ENCODE results near the gene TP53AIP1.

The TP53AIP1 gene

GRCh38 chr11:128942817-128943427 is at the start of gene TP53AIP1:
Gene TP53AIP1 (minus strand): TSS chr11:128942871. CDS start chr11:128937818, 5,053 bp downstream.
- FAIRE-seq (no peak), DNase-seq (ENCODE audit: extremely low spot score, insufficient read length, low read depth) (no peak)

- FAIRE-seq (no peak), DNase-seq (ENCODE audit: extremely low spot score, insufficient read length, low read depth) (no peak)
Observed at GRCh38 chr11:128988242-128988970, 45.7 kb upstream of the TP53AIP1 start.

GRCh38 chr11:128985880-128986279 is 43.2 kb upstream of the TP53AIP1 start:
- FAIRE-seq (no peak), DNase-seq (ENCODE audit: extremely low spot score, insufficient read length, low read depth) (no peak)

GRCh38 chr11:128983023-128983422 is 40.4 kb upstream of the TP53AIP1 start:
- FAIRE-seq (no peak), DNase-seq (ENCODE audit: extremely low spot score, insufficient read length, low read depth) (no peak)

- DNase-seq (ENCODE audit: extremely low spot score, insufficient read length, low read depth), result no peak
- no peak for FAIRE-seq
Observed at GRCh38 chr11:128981254-128981653, 38.6 kb upstream of the TP53AIP1 start.

GRCh38 chr11:128970598-128971190 is 28.0 kb upstream of the TP53AIP1 start:
- FAIRE-seq, result no peak
- no peak for DNase-seq (ENCODE audit: extremely low spot score, insufficient read length, low read depth)

GRCh38 chr11:128968916-128969315 is 26.2 kb upstream of the TP53AIP1 start:
- FAIRE-seq (no peak), DNase-seq (ENCODE audit: extremely low spot score, insufficient read length, low read depth) (no peak)

GRCh38 chr11:128967578-128967977 is 24.9 kb upstream of the TP53AIP1 start:
- DNase-seq (ENCODE audit: extremely low spot score, insufficient read length, low read depth), result no peak
- no peak for FAIRE-seq

- peak; percentile 77 for FAIRE-seq
- peak; percentile 25 for DNase-seq (ENCODE audit: extremely low spot score, insufficient read length, low read depth)
Observed at GRCh38 chr11:128965485-128965884, 22.8 kb upstream of the TP53AIP1 start.

- DNase-seq (ENCODE audit: extremely low spot score, insufficient read length, low read depth), result no peak
- FAIRE-seq, result no peak
Observed at GRCh38 chr11:128964463-128964930, 21.8 kb upstream of the TP53AIP1 start.

- peak; percentile 36 for FAIRE-seq
Observed at GRCh38 chr11:128963744-128964325, 21.2 kb upstream of the TP53AIP1 start.

GRCh38 chr11:128962896-128963295 is 20.2 kb upstream of the TP53AIP1 start:
- DNase-seq (ENCODE audit: extremely low spot score, insufficient read length, low read depth), result no peak
- no peak for FAIRE-seq

More at GRCh38 chr11:128963744-128964325, 21.2 kb upstream of the TP53AIP1 start:
- no peak for DNase-seq (ENCODE audit: extremely low spot score, insufficient read length, low read depth)

- FAIRE-seq, result no peak
- DNase-seq (ENCODE audit: extremely low spot score, insufficient read length, low read depth), result no peak
Observed at GRCh38 chr11:128961645-128962044, 19.0 kb upstream of the TP53AIP1 start.

- no peak for FAIRE-seq
- DNase-seq (ENCODE audit: extremely low spot score, insufficient read length, low read depth), result no peak
Observed at GRCh38 chr11:128957202-128957482, 14.5 kb upstream of the TP53AIP1 start.

- FAIRE-seq (peak; percentile 89), DNase-seq (ENCODE audit: extremely low spot score, insufficient read length, low read depth) (peak; percentile 18)
Observed at GRCh38 chr11:128956401-128957201, 13.9 kb upstream of the TP53AIP1 start.

GRCh38 chr11:128955636-128956035 is 13.0 kb upstream of the TP53AIP1 start:
- DNase-seq (ENCODE audit: extremely low spot score, insufficient read length, low read depth) (no peak), FAIRE-seq (no peak)

- no peak for FAIRE-seq
- no peak for DNase-seq (ENCODE audit: extremely low spot score, insufficient read length, low read depth)
Observed at GRCh38 chr11:128953151-128953550, 10.5 kb upstream of the TP53AIP1 start.

- DNase-seq (ENCODE audit: extremely low spot score, insufficient read length, low read depth) (no peak), FAIRE-seq (no peak)
Observed at GRCh38 chr11:128949791-128950454, 7.3 kb upstream of the TP53AIP1 start.

GRCh38 chr11:128948583-128948982 is 5.9 kb upstream of the TP53AIP1 start:
- DNase-seq (ENCODE audit: extremely low spot score, insufficient read length, low read depth) (no peak), FAIRE-seq (no peak)

- FAIRE-seq (no peak), DNase-seq (ENCODE audit: extremely low spot score, insufficient read length, low read depth) (no peak)
Observed at GRCh38 chr11:128947773-128948172, 5.1 kb upstream of the TP53AIP1 start.

All from GM18507 (cell line).